GM21381 (cell line): Measurements from ENCODE around the gene RPS6KA2.

Source experiments
- ATAC-seq: cut with Tn5 transposase; IDR thresholded peaks from one replicate; pipeline ENCODE4 v1.9.1; 2021; ENCODE audit warnings: mild to moderate bottlenecking, moderate library complexity; ENCODE audit not compliant: unreplicated experiment

The RPS6KA2 gene

DNA sequence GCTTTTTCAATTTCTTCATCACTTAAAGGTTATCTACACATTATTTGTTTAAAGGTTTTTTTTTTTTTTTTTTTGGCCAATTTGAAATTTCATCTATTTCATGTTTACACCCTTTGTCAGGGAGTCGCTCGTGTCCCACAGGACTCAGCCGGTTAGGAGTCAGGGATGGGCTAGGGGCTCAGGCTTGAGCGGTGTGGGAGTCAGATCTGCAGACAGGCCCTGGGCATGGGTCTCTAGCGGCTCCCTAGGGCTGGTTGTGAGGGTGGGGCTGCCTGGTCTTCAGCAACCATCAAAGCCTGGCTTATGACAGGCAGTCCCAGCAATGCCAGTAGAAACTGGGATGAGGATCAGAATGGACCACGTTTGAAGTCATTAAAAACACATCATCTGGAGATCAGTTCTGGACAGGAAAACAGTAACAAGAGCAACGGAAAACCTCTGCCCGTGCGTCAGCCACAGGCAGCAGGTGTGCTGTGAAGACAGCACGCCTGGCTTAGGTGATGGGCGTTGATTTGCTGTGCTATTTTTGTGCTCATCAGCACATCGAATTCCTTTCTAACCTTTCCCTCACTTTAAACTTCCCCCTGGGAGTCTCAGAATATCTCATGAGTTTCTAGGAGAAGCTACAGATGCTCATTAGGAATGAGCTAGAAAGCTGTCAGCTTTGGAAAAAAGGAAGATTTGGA, 153.0 kb downstream of the RPS6KA2 start:
- ATAC-seq: no peak

DNA sequence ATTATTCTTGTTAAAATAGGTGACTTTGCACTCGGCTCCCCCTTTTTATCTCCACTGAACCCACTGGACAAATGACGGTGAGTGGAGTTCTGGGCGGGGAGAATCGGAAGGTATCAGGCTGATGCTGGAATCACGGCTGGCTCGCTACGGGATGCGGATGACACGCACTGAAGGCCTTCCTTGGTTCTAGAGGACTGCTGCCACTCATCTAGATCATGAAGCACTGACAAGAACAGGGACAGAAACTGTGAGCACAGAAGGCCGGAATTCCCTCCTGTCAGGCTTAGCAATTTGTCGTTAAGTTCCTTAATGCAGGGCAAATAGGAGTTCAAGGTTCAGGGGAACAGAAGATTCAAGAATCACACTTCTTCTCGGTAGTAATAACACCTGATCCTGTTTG, 154.4 kb downstream of the RPS6KA2 start:
- no peak for ATAC-seq

DNA sequence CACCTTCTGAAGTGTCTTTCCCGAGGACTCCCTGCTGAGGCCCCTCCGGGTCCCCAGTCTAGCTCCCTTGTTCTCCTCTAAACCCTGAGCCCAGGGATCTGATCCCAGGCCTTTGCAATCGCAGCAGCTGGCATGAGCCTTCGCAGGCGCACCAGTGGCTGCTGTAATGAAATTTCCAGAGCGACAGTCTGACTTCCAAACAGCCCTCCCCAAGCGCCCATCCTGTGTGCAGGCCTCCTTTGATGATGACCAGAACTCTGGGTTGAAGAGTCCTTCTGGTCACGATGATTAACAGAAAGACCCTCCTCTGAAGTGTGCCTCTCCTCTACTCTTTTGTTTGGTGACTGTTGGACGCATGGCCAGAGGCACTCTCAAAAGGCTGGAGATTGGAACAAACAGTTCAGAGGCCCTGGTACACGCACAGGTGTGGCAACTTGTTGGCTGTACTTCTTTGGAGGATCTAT, 155.2 kb downstream of the RPS6KA2 start:
- no peak for ATAC-seq

DNA sequence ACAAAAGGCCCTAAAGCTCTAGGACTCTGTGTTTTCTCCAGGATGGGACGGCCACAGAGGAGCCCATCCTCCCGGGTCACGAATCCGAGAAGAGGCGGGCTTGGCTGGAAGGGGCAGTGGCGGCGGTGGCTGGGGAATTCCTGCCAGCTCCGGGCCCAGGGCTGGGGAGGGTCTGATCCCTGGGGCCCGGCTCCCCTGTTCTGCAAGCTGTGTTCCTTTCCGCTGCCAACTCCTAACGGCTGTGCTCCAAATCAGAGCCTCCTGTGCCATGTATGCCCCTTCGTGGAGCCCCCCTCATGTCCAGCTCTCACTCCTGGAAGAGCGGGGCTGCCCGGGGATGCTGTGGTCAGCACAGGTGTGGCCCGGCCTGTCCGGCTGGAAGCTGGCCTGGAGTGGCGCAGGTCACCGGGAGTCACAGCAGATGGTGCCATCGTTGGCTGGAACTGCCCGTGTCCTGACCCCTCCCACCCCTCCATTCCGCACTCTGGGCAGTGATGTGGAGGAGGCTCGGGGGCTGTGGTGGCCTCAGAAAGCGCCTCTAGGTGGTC, 156.1 kb downstream of the RPS6KA2 start:
- no peak for ATAC-seq

DNA sequence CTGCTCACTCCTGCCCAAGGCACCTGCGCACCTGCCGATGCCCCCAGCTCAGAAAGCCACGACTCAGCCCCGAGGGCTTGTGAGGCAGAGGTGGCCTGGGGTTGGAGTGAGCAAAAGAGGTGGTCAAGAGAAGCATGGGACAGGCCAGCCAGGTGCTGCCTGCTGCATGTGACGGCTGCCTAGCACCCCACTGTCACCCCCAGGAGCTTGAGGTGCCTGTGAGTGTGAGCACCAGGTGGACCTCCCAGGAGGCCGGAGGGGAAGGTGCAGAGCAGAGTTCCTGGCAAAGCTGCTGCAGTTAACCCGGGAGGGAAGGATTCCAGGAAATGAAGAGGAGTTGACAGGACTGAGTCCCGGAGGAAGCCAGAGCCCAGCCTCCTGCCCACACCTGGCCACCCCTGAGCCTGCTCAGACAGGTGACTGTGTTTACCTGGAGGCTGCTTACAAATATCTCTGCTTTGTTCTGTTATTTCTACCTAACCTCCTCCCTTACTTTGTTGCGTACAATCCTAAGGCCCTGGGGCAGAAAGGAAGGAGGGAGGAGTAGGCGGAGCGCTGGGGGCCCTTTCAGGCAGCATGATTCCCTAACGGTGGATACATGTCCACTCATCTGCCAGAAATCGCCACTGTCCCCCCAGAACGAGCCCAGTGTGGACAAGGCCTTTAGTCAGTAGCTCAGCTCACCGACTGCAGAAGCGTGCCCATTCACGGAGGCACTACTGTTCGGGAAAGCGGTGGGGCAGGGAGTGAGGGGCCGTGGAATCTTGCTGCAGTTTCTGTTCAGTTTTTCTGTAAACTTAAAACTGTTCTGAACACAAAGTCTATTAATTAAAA, 156.8 kb downstream of the RPS6KA2 start:
- ATAC-seq: no peak

DNA sequence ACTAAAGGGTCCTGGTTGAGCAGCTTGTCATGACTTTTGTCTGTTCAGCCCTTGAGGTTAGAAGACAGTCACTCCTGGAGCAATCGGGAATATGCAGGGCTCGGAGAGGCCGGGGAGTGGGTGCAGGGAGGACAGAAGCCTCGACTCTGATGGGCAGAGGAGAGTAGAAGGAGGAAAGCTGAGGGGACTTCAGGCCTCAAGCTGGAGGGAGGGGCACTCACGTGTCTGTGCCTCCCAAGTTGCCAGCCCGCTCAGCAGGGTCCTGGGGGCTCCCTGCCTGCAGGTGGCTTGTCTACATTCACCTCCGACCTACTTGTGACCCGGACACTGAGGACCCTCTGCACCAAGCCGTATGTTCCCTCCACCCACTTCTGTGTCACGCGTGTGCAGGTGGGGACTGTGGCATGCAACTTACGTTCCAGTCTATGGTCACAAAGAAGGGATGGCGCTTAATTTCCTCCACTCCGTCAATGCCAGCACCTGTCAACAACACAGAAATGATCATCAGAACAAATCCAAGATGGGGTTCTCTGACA, 157.6 kb downstream of the RPS6KA2 start:
- no peak for ATAC-seq

DNA sequence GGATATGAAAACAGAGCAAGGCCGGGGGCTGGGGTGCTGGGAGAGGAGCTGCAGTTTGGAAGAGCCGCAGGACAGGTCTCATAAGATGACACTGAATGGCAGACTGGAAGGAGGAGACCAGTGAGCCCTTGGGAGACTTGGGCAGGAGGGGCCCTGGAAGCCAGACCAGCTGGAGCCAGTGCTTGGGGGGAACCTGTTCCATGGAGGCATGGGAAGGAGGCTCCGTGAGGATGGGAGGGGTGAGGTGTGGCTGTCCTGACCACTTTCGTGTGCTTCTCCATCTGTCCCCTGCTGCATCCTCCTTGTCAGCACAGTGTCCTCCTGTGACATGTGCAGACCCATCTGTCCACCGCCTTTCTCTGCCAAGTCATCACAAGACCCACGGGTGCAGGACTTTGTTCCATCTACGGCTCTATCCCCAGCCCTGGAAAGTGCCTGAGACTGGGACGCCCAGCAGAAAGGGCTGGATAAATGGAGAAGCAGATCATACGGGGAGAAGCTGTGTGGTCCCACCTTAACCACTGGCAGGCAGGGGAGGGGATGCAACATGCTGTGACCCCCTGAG, 159.5 kb downstream of the RPS6KA2 start:
- no peak for ATAC-seq

DNA sequence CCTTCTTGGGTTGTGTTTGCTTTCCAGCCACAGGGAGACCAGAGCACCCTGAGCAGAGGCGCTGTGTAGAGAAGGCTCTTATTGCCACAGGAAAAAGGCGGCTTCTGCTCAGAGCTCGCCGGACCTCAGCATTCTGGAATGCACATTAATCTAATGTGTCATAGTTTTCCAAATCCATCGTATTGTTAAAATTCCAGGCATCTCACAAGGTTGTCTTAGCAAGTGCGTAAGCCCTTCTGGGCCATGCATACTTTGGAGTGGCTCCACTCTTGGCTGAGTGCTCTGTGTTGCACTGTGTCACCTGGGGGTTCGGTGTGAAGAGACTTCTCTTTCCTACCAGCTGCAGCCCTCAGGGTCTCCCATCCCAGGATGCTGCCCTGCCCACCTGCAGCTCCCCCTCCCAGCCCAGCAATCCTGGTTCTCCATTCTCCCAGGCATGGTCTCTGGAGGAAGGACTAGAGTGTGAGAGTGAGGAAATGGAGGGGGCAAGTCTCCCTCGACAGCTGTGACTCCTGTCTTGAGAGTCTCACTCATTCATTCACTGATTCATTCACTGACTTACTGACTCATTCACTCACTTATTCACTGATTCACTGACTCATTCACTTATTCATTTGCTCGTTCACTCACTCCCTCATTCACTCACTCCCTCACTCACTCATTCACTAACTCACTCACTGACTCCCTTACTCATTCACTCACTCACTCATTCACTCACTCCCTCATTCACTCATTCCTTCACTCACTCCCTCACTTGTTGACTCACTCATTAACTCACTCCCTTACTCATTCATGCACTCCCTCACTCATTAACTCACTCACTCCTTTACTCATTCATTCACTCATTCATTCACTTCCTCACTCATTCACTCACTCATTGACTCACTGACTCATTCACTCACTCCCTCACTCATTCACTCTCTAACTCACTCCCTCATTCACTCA, 160.6 kb downstream of the RPS6KA2 start:
- no peak for ATAC-seq

DNA sequence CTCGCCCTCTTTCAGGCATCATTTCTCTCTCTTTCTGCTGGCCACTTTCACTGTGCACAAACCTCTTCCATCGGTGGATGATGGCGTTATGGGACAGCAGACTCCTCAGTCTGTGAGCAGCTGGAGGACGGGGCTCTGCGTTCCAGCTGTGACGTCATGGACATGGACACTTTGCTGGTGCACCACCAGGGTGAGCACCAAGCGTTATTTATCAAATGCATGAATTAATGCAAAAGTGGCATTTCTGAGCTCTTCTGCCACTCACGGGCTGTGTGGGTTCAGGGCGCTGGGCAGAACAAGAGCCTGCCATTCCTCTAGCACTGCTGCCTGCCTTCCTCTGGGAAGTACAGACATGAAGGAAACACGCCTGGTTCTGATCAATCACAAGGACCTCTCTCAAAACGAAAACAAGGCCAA, 161.4 kb downstream of the RPS6KA2 start:
- no peak for ATAC-seq

DNA sequence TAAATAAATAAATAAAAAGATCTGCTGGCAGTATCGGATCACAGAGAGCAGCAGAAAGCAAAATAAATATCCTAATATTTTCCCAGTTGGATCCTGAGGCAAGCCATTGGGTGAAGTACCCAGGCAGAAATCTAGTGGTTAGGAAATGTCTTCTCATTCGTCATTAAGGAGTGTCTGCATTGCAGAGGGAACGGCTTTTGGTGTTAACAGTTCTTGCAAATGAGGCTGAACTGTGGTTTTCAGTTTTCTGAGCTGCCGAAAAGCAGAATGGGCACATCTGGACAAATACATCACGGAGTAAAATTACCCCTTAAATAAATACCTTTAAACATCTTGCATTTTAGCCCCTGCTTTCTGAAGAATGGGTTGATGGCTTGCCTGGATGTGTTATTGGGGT, 162.1 kb downstream of the RPS6KA2 start:
- ATAC-seq: no peak

DNA sequence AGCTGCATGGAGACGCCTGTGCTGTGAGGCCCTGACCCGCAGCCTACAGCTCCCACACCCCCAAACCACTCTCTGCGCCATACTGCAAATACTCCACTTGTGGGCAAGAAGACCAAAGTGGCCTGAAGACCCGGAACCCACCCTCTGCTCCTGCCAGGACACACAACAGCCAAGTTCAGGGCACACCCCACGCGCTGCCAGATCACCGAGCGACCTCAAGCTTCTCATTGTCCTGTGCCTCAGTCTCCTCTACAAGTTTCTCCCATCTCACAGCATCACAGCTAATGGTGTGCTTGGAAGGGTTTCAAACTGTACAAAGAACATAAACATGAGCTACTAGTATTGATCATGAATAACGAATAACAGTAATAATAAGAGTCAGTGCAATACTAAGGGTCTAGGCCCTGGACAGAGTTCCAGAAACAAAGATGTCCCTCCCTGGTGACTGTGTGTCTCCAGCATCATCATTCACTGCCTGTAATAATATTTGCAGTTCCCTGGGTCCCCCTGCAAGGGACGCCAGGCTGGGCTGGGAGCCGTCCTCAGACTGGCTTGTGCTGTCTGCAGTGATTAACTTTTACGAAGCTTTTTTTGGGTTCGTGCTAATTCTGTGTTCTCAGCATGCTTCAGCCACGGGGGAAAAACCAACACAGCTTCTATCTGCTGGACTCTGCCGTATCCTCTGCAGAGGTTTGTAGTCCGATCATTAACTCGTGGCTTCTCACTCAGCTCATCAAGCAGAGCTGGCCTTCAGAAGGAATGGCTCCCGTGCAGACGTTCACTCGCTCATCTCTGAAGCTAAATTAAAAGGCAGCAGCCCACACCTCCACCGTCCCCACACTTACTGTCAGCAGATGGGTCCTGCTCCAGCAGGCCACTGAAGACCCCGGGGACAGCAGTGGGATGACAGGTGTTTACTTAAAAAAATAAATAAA, 162.7 kb downstream of the RPS6KA2 start:
- no peak for ATAC-seq

DNA sequence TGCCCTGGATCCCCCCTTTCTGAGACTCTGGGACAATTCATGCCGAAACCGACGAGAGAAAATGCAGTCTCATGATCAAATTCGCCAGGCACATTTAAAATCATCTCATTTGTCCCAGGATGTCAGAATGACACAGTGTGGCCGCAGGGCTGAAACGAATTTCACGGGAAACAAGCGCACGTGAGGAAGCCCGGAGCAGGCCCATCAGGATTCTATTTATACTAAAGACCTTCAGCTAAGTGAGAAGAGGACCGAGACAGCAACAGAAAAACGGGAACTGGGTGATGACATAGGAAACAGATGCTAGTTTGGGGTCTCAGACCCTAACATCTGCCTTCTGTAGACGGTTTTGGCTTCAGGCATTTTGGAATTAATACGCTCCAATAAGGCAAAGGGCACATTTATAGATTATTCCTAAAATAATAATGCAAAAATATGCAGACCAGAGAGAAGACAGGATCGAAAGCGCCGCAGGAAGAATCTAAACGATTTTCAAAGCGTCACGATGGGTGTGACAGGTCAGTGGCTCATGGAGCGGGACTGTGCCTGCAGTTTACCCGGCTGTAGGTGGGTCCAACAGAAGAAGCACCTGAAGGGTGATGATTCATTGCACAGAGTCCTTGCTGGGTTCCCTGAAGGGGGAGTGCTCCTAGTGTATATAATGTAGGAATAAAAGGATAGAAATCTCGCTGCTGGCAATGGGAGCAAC, 163.5 kb downstream of the RPS6KA2 start:
- ATAC-seq: no peak

DNA sequence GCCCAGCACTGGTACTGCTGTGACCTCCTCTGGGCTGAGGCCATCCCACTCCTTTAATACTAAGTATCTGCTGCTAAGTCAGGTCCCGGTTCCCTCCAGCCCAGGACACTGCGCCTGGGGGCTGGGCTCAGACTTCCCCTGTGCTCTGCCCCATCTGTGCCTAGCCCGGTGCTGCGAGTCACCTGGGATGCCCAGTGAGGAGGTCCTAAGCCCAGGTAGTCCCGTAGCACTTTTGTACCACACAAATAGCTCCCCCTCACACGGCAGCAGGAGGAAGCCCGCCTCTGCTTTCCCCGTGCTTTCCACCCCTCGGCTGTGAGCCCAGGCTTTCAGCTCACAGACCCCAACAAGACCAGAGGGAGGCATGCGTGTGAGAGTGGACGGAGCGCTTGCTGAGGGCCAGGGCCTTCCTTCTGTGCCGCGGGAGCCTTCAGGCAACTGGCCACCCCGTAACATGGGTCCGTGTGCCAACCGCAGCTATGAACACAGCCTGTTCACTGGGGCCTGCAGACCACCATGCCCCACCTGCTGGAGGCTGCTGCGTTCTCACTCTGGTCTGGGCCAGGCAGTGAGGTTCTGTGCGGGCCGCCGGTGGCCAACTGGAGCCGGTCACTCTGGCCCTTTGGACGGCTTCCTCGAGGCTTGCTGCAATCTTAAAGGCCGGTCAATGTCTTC, 164.5 kb downstream of the RPS6KA2 start:
- no peak for ATAC-seq

DNA sequence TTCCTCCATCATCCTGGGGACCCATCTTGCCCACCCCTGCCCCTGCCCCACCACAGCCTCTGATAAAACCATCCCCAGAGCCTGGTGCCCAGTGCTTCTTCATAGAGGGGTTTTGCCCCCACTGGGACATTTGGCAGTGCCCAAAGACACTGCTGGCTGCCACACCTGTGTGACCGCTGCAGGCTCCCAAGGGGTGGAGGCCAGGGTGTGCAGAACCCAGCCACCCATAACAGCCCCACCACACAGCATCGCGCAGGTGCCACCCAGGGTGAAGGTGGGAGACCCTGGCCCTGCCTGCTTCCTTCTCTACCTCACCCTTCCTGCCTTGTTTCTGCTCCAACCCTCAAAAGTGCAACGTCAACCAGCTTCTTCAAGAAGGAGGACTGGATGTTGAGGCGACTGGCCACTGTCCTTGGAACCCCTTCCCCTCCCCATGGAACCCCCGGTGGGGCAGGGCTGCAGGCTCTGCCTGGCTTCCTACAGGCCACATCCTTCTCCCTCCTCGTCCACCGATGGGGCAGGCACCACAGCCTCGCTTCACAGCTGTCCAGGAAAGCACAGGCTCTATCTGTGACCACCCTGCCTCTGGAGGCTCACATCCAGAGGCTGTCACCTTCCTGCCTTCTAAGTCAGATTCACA, 165.1 kb downstream of the RPS6KA2 start:
- no peak for ATAC-seq

DNA sequence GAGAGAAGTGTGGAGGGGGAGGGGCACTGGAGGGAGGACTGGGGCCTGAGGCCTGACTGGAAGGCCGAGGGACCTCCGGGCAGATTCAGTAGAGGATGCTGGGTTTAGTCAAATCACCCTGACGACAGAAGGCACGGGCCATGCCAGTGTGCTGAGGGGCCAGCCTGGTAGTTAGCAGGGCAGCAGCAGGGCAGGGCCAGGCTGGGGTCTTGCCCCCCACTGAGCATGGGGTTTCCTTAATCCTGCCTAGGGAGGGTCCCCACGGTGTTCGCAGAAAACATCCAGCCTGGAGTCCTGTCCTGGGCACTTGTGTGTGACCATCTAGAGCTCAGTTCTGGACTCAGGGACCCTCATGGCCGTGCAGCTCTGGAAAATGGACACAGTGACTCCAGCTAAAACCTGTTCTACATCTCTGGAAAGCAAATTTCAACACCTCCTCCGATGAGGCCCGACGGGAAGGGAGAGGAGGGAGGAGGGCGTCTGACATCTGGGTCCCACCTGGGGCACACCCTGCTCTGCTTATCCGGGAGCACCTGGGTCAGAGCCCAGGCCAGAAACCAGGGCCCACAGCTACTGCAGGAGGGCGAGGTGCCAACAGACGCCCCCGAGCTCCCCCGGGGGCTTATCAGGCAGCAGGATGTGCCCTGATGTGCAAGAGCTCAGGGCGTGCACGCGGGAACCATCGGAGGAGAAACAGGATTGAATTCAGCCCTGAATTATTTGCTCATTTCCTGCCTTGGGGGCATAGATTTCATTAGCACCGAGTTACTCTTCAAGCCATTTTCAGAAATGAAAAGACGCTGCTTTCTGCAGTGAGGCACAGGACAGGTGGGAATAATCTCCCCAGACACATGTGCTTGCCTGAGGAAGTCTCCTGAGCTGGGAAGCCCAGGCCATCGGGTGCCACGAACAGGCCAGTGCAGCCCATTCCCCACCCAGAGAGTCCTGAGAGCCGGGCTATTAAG, 166.3 kb downstream of the RPS6KA2 start:
- ATAC-seq: no peak

DNA sequence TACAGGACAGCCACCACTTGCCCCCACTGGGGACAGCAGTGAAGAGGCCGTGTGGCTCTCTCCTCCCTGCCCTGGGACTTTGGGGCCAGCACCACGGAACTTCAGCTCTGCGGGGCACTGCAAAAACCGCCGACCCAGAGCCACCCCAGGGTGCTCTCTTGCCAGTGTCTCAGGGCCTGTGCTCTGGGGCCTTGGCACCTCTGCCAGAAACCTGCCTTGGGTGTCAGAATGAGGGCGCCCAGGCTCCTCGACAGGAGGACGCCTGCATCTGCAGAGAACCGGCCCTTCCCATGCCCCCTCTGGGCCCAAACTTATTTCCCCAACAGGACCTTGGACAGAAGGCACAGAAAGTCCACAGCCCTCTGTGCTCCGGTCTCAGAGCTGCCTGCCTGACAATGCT, 167.1 kb downstream of the RPS6KA2 start:
- ATAC-seq: no peak
